H1 (cell line): ENCODE measurements around the gene FAM222B. TPM values are rescaled to one million over a fixed set of nuclear protein-coding genes. Genes with fewer than 3 reads are reported as not detected.
A peak's percentile ranks its signal among the peaks of the same experiment; 100 is the strongest.

ENCODE experiments used
- CTCF ChIA-PET: fragments of 300-600 bp; sonication (Branson Sonifier 250); formaldehyde crosslinking; loops from one replicate; lab custom pipeline; 2021; ENCODE audit not compliant: partially characterized antibody; lab: Charles Lee
- POLR2A ChIA-PET: fragments of 300-600 bp; sonication (Branson Sonifier 250); formaldehyde crosslinking; loops from one replicate; lab custom pipeline; 2021; ENCODE audit warnings: inconsistent platforms; ENCODE audit not compliant: partially characterized antibody; lab: Charles Lee
- DNase-seq, 2 experiments: peaks; one replicate each; pipeline versions ENCODE4 v3.0.0 to v3.0.0-alpha.2; 2010 to 2022; ENCODE audit warnings: low spot score in 2 of 2, low read depth in 1 of 2, mixed read lengths in 1 of 2
- FAIRE-seq: peaks from 2 replicates; lab custom pipeline; 2011; peaks lifted over from hg19 to GRCh38; lab: Jason Lieb, UNC
- H2AFZ ChIP-seq: 2 replicates; pipeline ENCODE4 v1.8.1; 2012; ENCODE audit warnings: low read length, inconsistent platforms
- H2AK5ac ChIP-seq: 2 replicates; pipeline ENCODE4 v1.6.1; 2013; ENCODE audit warnings: low read depth, low read length
- H2BK120ac ChIP-seq: replicated peaks from 2 replicates; pipeline ENCODE3; 2013; ENCODE audit warnings: low read depth, low read length, inconsistent platforms
- H2BK12ac ChIP-seq: 2 replicates; pipeline ENCODE4 v1.6.1; 2013; ENCODE audit warnings: low read depth, low read length
- H2BK15ac ChIP-seq: 2 replicates; pipeline ENCODE4 v1.6.1; 2013; ENCODE audit warnings: low read length
- H2BK20ac ChIP-seq: 2 replicates; pipeline ENCODE4 v1.6.1; 2013; ENCODE audit warnings: low read length
- H2BK5ac ChIP-seq: 2 replicates; pipeline ENCODE4 v1.6.1; 2013; ENCODE audit warnings: low read depth, low read length
- H3K14ac ChIP-seq: 2 replicates; pipeline ENCODE4 v1.6.1; 2013; ENCODE audit warnings: inconsistent platforms; ENCODE audit not compliant: insufficient read length
- H3K18ac ChIP-seq: 2 replicates; pipeline ENCODE4 v1.6.1; 2013; ENCODE audit warnings: low read length; ENCODE audit errors: extremely low read depth
- H3K23ac ChIP-seq: 2 replicates; pipeline ENCODE4 v1.6.1; 2013; ENCODE audit warnings: inconsistent platforms; ENCODE audit not compliant: insufficient read length
- H3K23me2 ChIP-seq: 2 replicates; pipeline ENCODE4 v1.6.1; 2013; ENCODE audit warnings: low read depth, low read length
- H3K27ac ChIP-seq: 2 replicates; pipeline ENCODE4 v1.6.1; 2011; ENCODE audit warnings: low read depth, low read length, inconsistent platforms
- H3K27me3 ChIP-seq, 4 experiments: replicated peaks in 1 of 4; 1 replicate in 1 of 4; 2 replicates in 3 of 4; pipeline versions ENCODE4 v1.6.1 to v1.8.1; 2011 to 2013; ENCODE audit warnings: low read length in 3 of 4, mild to moderate bottlenecking in 3 of 4, inconsistent platforms in 2 of 4, mixed read lengths in 2 of 4, moderate library complexity in 1 of 4; ENCODE audit not compliant: control insufficient read depth in 3 of 4, insufficient read depth in 3 of 4; ENCODE audit errors: extremely low read depth in 1 of 4
- H3K36me3 ChIP-seq, 4 experiments: 2 replicates each; pipeline versions ENCODE4 v1.6.1 to v1.8.1; 2011 to 2013; ENCODE audit warnings: mild to moderate bottlenecking in 4 of 4, low read length in 3 of 4, moderate library complexity in 2 of 4, control low read depth in 1 of 4, inconsistent platforms in 1 of 4; ENCODE audit not compliant: insufficient read depth in 4 of 4, control insufficient read depth in 2 of 4
- H3K4ac ChIP-seq: replicated peaks from 2 replicates; pipeline ENCODE3; 2013; ENCODE audit warnings: low read length, low read depth, mixed read lengths, inconsistent platforms; ENCODE audit not compliant: insufficient read length
- H3K4me1 ChIP-seq, 4 experiments: replicated peaks in 1 of 4; 1 replicate in 1 of 4; 2 replicates in 3 of 4; pipeline versions ENCODE4 v1.6.1 to v1.8.1; 2011 to 2013; ENCODE audit warnings: low read length in 3 of 4, inconsistent platforms in 2 of 4, mixed read lengths in 1 of 4; ENCODE audit not compliant: insufficient read depth in 4 of 4, control insufficient read depth in 3 of 4
- H3K4me2 ChIP-seq, 2 experiments: 2 replicates each; pipeline versions ENCODE4 v1.6.1 to v1.8.1; 2011 to 2013; ENCODE audit warnings: low read depth in 2 of 2, low read length in 2 of 2, control low read depth in 1 of 2, inconsistent platforms in 1 of 2, mild to moderate bottlenecking in 1 of 2; ENCODE audit not compliant: insufficient read depth in 1 of 2
- H3K4me3 ChIP-seq, 4 experiments: fragments of 200-600, 300-600 bp in 1 of 4; sonication (generic), shearing (Covaris generic), sonication (Bioruptor Twin) in 1 of 4; 2 replicates each; pipeline versions ENCODE4 v1.5.1 to v1.8.1; 2011 to 2016; ENCODE audit warnings: low read length in 4 of 4, low read depth in 3 of 4, control low read depth in 2 of 4, inconsistent platforms in 2 of 4, mild to moderate bottlenecking in 2 of 4, mixed read lengths in 1 of 4, moderate library complexity in 1 of 4; ENCODE audit not compliant: insufficient read depth in 2 of 4; ENCODE audit errors: extremely low read depth in 1 of 4
- H3K56ac ChIP-seq: replicated peaks from 2 replicates; pipeline ENCODE3; 2013; ENCODE audit warnings: low read depth, mild to moderate bottlenecking, mixed read lengths, low read length, inconsistent platforms; ENCODE audit not compliant: insufficient read length
- H3K79me1 ChIP-seq: 2 replicates; pipeline ENCODE4 v1.6.1; 2013; ENCODE audit warnings: low read depth, low read length, control low read depth
- H3K79me2 ChIP-seq, 2 experiments: 2 replicates each; pipeline versions ENCODE4 v1.6.1 to v1.8.1; 2012 to 2013; ENCODE audit warnings: low read length in 2 of 2, mild to moderate bottlenecking in 2 of 2, inconsistent platforms in 1 of 2; ENCODE audit not compliant: insufficient read depth in 2 of 2, control insufficient read depth in 1 of 2
- H3K9ac ChIP-seq, 4 experiments: replicated peaks in 1 of 4; 1 replicate in 1 of 4; 2 replicates in 3 of 4; pipeline versions ENCODE4 v1.6.1 to v1.8.1; 2011 to 2013; ENCODE audit warnings: low read depth in 3 of 4, low read length in 3 of 4, control low read depth in 2 of 4, mild to moderate bottlenecking in 2 of 4, moderate library complexity in 2 of 4, inconsistent platforms in 1 of 4; ENCODE audit errors: extremely low read depth in 1 of 4
- H3K9me3 ChIP-seq, 2 experiments: 2 replicates each; pipeline versions ENCODE4 v1.6.1 to v1.8.1; 2012 to 2013; ENCODE audit warnings: mild to moderate bottlenecking in 2 of 2, moderate library complexity in 2 of 2, control low read depth in 1 of 2, inconsistent platforms in 1 of 2, low read depth in 1 of 2, low read length in 1 of 2, mixed read lengths in 1 of 2; ENCODE audit not compliant: insufficient read depth in 2 of 2
- H4K20me1 ChIP-seq, 2 experiments: replicated peaks in 1 of 2; 2 replicates each; pipeline versions ENCODE3 to v1.8.1; 2011 to 2013; ENCODE audit warnings: inconsistent platforms in 2 of 2, low read length in 2 of 2, mild to moderate bottlenecking in 1 of 2; ENCODE audit not compliant: insufficient read depth in 2 of 2, control insufficient read depth in 1 of 2
- H4K5ac ChIP-seq: 2 replicates; pipeline ENCODE4 v1.6.1; 2013; ENCODE audit warnings: low read length, low read depth, mixed read lengths, inconsistent platforms; ENCODE audit not compliant: insufficient read length
- H4K8ac ChIP-seq: 2 replicates; pipeline ENCODE4 v1.8.0; 2013; ENCODE audit warnings: mild to moderate bottlenecking, moderate library complexity, low read length, inconsistent platforms; ENCODE audit not compliant: insufficient read depth; ENCODE audit errors: extremely low read depth
- H4K91ac ChIP-seq: replicated peaks from 2 replicates; pipeline ENCODE3; 2013; ENCODE audit warnings: low read length, mixed read lengths, inconsistent platforms; ENCODE audit not compliant: insufficient read length
- WGBS, 2 experiments: shearing (Covaris generic) in 1 of 2; methylation state at CpG; one replicate each; pipeline versions ENCODE4 v1.1.6 to v1.1.7; 2013 to 2015; ENCODE audit warnings: low lambda C conversion rate in 2 of 2, mixed read lengths in 2 of 2, inconsistent platforms in 1 of 2, low coverage in 1 of 2, missing lambda C conversion rate in 1 of 2; ENCODE audit not compliant: insufficient replicate concordance in 2 of 2, insufficient coverage in 1 of 2, insufficient read length in 1 of 2; ENCODE audit errors: extremely low coverage in 1 of 2, missing lambda C conversion rate in 1 of 2; 5-methylcytosine and 5-hydroxymethylcytosine counted together
- polyA plus RNA-seq, 7 experiments: library from polyadenylated mRNA; depleted of rRNA in 3 of 7; stranded (reverse) in 5 of 7; unstranded in 2 of 7; fragments of >200 nt in 5 of 7; fragments of 200-250 nt in 2 of 7; gene quantifications; 1 replicate in 5 of 7; 2 replicates in 1 of 7; 4 replicates in 1 of 7; pipeline versions ENCODE4 v1.2.1 to v1.2.3, GENCODE V29; 2011 to 2013; ENCODE audit warnings: missing spikeins in 2 of 7, mixed read lengths in 2 of 7
- total RNA-seq: library from RNA; stranded (reverse); fragmentation: NEBNext Ultra II Directional; extraction: Animal tissue kit (Norgen Biotek cat#: 25700); gene quantifications from 2 replicates; pipeline ENCODE4 v1.2.1, GENCODE V29; 2021

Gene FAM222B
- total and polyA plus RNA-seq, 2 of the 8 experiments (the other 6 are each of a cell fraction or from before 2014, with no cell fraction given), result 42.1 to 81.7 TPM

GRCh38 chr17:28760601-28761562 lies 81.7 kb downstream of the FAM222B start:
- Histone ChIP-seq H4K5ac (no peak overlapping the region), H3K27ac (peak overlapping the region; percentile 44; the same call in 1 of the 2 replicates), H4K20me1 (peaks cover 0 to 4% of the 10 kb centered on the region in 2 experiments), H3K4me2 (peak overlapping the region; percentile 51 to 62), H3K9me3 (no peaks in the 10 kb centered on the region), H3K23me2 (no peaks in the 10 kb centered on the region), H2BK5ac (peak overlapping the region; percentile 96; the same call in 1 of the 2 replicates), H2BK20ac (peak overlapping the region; percentile 95), H3K23ac (no peak overlapping the region), H3K14ac (no peak overlapping the region), H3K36me3 (peaks cover 17 to 34% (median 24%) of the 10 kb centered on the region in 4 experiments), H3K79me2 (peaks cover 0 to 10% of the 10 kb centered on the region in 2 experiments; a peak in 1 of 4 replicates), H3K4ac (peak overlapping the region; percentile 87), H3K79me1 (no peaks in the 10 kb centered on the region; the same call in 1 of the 2 replicates), H3K18ac (peak overlapping the region; percentile 94; the same call in 1 of the 2 replicates), H3K4me3 (peak overlapping the region in 2 of 4 experiments; percentile 1 to 26; a peak in 1 of 8 replicates), H3K4me1 (peaks cover 9 to 25% (median 18%) of the 10 kb centered on the region in 4 experiments), H2BK15ac (no peak overlapping the region), H2AK5ac (0 out of 2 replicates have a peak overlapping the region, but pooled peaks have one; percentile 20), H4K91ac (peak overlapping the region; percentile 78), H4K8ac (no peak overlapping the region), H2BK120ac (peak overlapping the region; percentile 94), H3K27me3 (no peaks in the 10 kb centered on the region), H2AFZ (no peak overlapping the region), H2BK12ac (peak overlapping the region; percentile 89), H3K56ac (peak overlapping the region; percentile 73), H3K9ac (no peak overlapping the region)
- DNase-seq (peak in 1 of 2 experiments; percentile 83), FAIRE-seq (peak; percentile 83)
- ChIA-PET CTCF (interaction anchor here (0.6 to 7.3 kb wide), 20 partner anchors 10 to 192 kb away, joined by 3 to 134 read pairs (median 8); partner anchors contain the start of genes DHRS13, FLOT2, NEK8 and TLCD1), POLR2A (interaction anchor here (0.6 to 11.4 kb wide), 25 partner anchors 12 to 189 kb away, joined by 3 to 240 read pairs (median 4); partner anchors contain the start of genes FAM222B, FLOT2, NEK8 and RPL23A)
- WGBS, 2 experiments, result 14% methylated on average over 9 of the region's 9 CpGs; no CpG with 5 or more reads in 1 of the 2 experiments
